Measurements from ENCODE around the gene ZC3H12D.
"Not testable (repeated sequence)": the region's sequence is repeated elsewhere in the genome, so short reads cannot be mapped to it uniquely, and the experiment has no call there.

ZC3H12D gene

DNA sequence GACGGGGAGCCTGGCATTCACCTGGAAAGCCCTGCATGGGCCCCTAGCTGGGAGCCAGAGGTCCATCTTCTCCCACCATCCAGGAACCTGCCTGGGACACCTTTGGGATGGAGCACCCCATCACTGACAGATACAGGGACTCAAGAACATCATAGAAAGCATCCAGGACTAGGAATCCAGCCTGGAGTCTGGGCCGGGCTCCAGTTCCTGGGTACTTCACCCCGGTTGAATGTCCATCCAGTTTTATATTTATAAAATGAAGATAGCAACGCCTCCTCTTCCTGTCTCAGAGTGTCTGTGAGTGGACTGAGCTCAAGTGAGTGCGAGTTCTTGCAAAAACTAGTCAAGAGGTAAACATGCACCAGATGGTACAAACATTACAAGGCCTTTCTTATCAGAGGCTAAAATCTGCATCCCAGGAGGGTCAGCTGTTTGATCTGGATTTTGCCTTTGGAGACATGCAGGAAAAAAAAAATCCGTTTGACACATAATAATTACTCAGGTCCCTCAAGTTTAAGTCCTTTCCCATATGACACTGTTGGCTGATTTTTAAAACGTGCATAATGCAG, 27.4 kb downstream of the ZC3H12D start:
- DNase-seq, result no peak

DNA sequence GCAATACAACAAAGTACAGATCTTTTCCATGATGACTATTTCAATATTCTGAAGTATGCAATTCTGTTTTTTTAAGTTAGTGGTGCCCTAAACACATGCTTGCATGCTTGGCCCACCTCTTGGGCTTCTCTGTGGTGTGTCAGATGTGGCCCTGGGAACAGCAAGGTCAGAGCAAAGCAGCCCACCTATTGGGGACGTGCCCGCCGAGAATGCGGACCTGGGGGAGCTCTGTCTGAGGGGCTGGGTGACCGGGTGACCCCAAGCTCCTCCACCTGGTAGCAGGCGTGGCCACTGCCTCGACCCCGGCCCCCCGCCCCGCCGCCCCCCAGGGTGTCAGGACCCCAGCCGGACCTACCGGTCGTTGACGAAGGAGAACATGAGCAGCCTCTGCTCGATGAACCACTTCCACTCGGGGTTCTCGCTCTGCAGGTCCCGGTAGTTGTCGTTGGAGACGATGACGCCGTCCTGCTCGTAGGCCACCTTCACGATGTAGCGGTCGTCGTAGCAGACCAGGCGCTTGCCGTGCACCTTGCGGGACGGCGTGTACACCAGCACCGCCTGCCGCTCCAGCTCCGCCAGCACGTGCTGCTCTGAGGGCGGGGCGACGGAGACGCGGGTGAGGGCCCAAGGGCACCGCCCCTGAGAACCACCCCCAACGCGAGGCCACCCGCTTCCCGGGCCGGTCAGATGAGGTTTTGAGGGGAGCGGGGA, 28.3 kb downstream of the ZC3H12D start:
- no peak for DNase-seq

DNA sequence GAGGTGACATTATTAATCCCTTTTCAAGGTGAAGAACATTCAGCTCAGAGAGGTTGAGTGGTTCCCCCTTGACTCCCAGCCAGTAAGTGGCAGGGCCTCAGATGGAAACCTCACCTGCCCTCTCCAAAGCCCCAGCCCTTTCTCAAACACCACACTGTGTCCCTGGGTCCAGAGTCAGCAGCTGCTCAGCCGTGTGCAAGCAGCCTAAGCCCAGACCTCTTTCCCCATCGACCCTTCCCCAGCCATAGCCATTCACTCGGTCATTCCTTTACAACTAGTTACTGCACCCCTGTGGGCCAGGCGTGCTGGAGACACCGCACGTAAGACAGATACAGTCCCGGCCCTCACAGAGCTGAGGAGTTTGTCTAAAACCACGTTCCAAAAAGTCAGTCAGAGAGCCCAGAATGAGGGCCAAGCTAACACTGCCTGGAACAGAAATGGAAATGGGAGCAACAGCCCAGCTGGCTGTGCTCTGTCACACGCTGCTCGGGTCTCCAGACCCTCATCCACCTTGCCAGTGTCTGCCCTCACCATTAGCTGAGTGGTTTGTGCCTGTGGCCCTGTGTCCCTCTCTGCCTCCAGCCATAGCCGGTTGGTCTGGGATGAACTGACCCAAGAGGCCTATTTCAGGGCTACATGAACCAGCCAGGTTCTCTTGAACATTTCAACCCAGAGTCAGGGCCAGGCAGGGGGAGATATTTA, 29.6 kb downstream of the ZC3H12D start:
- DNase-seq, result no peak

DNA sequence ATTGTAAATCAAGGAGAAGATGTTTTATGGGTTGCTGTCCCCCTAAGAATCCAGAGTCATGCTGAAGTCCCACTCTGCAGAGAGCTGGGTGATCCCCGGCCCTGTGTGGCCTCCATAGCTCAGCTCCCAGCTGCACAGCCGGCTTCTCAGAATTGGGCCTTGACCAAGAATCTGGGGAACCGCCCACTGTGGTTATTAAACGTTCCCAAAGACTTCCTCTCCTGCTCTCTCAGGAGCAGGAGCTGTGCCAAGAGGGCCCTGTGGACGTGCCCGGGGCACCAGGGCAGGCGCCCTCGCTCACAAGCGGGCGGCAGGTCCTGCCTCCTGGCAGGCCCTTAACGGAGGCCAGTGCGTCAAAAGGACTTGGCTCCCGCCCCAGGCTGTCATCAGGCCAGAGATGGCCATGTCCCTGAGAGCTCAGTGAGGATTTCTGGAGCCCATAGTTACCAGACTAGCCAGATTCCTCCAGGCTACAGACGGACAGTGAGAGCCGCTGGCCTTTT, 30.4 kb downstream of the ZC3H12D start:
- DNase-seq, result no peak

DNA sequence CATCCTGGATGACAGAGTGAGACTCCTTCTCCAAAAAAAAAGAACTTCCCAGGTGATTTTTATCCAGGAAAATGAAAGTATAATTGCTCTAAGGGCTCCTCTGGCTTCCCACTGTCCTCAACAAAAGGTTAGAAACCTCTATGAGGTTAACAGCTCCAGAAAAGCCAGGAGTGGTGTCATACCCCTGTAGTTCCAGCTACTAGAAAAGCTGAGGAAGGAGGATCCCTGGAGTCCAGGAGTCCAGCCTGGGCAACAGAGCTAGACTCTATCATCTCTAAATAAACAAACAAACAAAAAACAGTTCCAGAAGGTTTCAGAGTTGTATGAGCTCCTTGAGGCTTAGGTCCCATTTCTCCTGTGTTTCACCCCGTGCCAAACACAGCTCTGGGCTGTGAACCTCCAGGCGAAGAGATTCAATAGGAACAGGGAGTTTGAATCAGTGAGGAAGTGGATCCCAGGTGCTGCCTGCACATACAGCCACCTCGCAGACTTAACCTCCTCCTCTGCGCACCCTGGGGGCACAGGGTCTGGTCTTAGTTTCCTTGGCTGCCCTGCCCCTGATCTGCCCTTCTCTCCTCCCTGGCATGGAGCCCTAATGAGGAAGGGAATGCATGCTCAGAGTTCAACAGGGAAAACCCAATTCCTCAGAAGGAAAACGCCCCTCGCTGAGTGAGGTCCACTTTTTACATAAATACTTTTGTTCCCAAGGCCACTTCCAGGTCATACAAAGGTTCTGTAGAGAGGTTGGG, 31.0 kb downstream of the ZC3H12D start:
- DNase-seq, result no peak

DNA sequence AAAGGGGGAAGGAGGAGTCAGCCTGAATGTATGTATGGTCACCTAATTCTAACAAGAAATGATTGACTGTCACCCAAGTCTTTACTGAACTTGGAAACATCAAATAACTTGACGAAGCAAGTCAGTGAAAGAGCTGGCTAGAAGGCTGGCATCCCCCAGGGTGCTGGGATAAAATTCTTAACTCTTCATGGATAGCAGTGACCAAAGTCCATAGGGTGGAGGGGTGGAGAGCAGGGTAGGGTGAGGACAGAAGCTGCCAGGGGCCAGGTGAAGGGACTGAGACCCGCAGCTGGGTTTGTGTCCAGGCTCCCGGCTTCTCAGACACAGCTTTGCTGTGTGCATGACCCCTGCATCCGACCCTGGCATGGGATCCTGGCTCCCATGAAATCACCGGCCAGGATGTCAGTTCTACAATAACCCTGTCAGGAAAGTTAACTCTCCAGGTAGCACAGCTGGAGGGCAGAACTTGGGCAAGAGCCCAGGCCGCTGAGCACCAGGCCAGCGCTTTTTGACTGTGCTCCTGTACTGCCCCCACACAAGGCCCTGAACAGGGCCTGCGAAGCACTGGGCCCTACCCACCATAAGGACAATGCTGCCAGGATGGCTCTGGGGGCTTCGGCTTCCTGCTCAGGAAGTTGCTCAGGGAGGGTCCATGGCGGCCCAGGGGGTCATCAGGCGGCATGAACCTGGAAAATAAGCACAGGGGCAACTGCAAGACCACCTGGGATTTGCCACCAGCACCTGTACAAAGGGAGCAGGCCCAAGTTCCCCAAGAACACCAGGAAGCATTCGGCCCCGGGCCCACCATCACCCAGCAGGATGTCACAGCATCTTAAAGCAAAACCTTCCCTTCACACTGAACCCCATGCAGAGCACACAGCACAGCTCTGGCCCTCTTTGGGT, 32.5 kb downstream of the ZC3H12D start:
- no peak for DNase-seq

DNA sequence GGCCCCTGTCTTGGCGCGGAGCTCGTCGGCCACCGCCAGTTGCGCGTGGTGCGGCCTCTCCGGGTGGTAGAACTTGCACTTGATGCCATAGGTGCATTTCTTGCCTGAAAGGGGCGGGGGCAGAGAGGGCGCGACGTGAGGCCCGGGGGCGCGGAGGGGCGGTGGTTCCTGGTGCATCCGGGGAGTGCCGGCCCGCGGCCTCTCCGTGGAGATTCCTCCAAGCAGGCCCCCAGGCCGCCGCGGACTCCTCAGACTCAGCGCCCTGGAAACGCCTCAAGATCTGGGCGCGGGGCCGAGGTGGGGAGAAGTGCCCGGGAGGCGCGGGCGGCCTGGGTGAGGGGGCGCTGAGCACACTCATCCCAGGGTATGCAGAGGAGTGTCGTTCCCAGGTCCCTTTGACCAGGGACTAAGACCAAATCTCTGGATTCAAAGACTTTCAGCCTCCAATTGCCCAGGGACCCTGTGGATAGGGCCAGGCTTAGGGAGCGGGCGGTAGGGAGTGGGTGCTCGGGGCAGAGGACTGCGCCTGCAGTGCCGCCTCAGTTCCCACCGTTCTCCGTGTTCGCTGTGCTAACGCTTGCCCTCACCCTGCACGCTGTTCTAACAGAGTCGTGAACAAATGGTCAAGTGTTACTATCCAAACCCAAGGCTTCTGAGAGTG, 33.3 kb downstream of the ZC3H12D start:
- DNase-seq, result no peak

DNA sequence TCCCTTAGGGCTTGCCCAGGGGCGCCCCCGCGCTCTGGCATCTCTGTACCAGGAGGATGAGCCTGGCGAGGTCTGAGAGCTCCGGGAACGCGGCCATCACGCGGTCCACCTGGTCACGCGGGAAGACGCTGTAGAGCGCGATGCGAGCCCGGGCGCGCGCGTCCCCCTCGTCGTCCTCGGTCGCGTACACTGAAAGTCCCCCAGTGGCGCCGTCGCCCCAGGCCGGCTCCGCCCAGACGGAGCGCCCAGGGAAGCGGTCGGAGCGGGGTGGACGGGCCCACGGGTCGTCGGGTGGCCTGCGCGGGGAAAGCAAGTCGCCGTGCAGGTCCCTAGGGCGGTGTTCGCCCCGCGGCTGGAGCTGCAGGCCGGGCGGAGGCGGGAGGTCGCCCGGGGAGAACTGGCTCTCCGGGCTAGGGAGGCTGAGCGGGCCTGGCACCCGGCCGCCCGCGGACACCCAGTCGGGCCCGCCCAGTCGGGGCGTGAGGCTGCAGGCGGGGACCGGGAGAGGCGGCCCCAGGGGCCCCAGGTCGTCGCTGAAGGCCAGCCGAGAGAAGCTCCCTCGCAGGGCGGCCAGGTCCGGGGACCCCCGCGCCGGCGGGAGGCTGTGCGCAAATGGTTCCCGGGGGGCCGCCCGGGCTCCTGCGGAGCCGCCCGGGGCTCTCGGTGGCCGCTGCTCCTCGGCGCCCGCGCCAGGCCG, 34.0 kb downstream of the ZC3H12D start:
- no peak for DNase-seq

DNA sequence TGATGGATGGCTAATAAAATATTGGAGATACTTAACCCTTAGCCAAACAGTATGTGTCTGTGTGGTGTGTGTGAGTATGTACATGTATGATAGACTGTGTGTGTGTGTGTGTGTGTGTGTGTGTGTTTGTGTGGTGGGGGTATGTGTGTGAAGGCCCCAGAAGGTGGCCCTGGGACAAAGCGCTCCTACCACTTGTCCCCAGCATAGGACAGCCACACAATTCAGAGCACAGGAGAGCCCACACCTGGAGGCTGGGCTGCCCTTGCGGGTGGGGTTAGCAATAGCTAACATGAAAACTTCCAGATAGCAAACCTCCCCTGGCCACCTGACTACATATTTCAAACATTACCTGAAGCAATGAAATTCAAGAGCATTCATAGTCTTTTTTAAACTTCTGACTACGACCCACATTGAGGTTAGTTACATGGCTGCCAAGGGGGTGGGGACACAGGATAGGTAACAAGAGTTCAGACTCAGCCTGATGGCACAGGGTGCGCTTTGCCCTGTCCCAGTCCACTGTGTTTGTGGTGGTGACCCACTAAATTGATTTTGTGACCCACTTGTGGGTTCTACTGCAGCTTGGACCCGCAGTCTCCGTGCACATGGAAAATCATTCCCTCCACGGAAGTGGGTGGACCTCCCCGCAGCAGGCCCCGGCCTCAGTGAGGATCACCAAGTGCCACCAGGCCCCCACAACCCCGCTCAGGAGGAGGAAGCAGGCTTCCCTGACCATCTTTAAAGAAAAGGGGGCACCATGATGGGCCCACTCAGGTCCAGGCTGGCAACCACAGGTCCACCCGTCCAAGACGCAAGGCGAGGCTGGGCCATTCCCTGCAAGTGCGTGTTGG, 34.8 kb downstream of the ZC3H12D start:
- no peak for DNase-seq

DNA sequence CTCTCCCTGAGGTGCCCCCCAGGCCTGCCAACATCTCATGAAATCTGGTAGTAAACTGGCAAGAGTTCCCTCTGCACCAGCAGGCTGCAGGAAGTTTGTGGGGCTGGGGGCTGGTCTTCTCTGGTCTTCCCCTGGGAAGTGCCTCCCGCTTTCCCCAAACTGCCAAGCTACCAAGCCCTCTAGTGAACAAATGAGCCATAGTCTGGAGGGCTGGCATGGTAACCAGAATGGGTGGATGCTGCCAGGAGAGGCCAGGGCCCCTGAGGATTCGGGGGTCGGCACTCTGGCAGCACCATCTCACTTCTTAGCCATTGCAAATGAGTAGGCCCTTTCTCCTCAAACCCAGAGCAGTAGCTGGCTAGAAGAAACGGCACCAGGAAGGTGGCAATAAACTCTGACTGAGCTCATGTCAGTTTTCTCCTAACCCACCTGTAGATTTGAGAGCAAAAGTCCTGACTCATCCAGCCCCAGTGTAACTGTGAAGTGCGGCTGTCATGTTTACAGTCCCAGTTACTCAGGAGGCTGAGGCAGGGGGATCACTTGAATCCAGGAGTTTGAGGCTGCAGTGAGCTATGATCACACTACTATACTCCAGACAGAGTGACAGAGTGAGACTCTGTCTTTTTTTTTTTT, 35.9 kb downstream of the ZC3H12D start:
- DNase-seq, result no peak

DNA sequence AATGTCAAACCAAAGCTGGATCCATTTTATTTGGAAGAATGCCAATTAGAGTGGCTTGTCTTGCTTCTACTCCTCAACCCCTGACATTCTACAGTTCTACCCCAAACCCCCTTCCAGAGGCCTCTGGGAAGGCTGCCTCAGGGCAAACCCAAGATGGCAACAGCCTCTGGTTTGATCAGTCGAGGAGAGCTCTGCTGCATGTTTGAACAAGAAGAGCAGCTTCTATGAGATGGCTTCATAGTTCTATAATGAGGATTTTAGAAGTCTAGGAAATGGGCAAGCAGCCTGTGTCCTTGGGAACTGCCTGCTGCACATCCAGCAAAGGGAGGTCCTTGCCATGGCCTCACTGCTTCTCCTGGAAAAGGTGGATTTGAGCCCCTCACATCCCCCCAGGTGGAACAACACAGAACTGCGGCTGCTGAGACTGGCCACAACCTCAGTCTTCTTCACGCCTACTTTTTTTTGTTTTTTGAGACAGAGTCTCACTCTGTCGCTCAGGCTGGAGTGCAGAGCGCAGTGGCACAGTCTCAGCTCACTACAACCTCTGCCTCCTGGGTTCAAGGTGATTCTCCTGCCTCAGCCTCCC, 37.9 kb downstream of the ZC3H12D start:
- DNase-seq, result no peak

DNA sequence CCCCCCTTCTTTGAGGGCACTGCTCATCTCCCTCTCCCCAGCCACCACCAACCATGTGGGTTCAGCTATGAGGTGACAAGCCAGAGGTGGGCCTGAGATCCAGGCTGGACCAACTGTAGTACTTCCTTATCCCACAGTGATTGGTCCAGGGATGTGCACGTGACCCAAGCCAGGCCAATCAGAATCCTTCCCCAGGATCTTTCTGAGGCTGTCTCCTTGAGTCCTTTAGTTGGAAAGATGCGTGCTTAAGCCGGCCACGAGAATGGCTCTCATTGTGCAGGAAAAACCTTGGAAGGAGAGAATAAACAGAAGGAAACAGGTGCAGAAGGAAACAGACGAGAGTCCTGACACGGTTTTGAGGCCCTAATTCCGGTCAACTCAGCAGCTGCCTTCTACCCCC, 39.2 kb downstream of the ZC3H12D start:
- DNase-seq, result no peak

DNA sequence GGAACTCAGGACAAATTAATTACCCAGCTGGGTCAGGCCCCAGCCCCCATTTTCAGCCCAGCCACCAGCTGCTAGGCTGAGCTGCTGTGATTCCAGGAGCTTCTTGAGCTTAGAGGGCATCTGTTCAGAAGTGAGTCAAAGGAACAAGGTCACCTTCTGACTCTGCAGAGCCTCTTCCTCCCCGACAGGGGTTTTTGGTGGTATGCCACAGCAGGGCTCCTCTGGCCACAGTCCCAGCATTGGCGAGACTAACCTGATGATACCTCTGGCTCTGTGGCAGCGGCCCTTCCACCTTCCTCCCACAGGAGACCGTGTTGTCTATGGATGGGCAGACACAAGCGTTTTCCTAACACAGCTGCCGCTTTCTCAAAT, 39.7 kb downstream of the ZC3H12D start:
- DNase-seq, result no peak

DNA sequence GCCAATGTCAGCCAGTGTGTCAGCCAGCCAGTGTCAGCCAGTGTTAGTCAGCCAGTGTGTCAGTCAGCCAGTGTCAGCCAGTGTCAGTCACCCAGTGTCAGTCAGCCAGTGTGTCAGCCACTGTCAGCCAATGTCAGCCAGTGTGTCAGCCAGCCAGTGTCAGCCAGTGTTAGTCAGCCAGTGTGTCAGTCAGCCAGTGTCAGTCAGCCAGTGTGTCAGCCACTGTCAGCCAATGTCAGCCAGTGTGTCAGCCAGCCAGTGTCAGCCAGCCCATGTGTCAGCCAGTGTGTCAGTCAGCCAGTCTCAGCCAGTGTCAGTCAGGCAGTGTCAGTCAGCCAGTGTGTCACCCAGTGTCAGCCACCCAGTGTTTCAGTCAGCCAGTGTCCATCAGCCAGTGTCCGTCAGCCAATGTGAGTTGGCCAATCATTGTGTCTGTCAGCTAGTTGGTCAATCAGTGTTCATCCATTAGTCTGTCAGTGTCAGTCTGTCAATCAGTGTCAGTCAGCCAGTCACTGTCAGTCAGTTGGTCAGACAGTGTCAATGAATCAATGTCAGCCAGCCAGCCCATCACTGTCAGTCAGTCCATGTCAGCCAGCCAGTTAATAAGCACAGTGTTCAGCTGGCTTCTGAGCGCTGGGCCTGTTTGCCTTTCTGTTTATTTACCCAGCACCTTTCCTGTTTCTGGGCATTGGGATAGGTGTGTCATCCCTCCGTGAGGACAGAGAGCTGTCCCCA, 40.3 kb downstream of the ZC3H12D start:
- not testable (repeated sequence) for DNase-seq

DNA sequence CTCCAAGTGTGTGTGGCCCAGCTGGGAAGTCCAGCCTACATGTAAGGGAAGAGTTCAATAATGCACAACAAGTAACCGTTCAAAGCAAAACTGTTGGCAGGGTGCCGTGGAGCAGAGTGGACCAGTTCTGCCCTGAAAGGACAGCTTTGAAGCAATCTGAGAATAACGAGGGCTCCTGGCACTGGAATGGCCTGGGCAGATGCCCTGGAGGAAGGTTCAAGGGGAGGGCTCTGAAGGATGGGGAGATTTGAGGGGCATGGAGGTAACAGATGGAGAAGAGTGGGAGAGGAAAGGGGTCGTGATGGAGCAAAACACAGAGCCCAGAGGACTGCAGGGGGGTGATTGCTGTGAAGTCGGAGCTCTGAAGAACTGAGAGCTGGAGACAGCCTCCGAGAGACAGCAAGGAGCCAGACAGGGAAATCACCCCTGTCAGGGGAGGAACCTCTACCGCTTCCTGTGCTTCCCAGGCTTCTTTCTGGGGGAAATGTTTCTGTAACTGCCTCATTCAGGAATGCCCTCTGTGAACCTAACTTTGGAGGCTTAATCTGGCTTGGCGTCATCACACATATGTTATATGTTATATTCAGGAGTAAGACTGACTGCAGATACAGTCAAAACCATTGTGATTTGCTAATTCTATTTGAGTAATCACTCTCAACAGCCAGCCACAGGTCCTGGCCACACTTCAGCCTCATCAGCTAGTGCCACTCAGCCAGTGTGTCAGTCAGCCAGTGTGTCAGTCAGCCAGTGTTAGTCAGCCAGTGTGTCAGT, 41.2 kb downstream of the ZC3H12D start:
- no peak for DNase-seq

DNA sequence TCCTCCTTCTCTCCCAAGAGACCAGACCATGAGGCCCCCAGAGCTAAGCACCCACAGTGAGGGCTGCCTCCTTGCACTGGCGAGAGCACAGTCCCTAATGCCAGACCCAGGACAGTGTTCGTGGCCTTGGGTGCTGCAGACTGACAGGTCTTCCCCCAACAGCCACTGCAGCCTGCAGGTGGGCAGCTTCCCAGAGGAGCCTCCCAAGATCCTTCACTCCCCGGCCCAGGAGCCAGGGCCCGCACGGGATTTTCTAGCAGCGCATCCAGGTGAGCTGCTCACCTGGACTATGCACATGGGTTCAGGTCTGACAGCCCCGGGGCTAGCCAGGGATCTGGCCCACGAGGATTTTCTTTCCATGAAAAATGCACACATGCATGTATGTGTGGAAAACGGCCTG, 43.1 kb downstream of the ZC3H12D start:
- no peak for DNase-seq

DNA sequence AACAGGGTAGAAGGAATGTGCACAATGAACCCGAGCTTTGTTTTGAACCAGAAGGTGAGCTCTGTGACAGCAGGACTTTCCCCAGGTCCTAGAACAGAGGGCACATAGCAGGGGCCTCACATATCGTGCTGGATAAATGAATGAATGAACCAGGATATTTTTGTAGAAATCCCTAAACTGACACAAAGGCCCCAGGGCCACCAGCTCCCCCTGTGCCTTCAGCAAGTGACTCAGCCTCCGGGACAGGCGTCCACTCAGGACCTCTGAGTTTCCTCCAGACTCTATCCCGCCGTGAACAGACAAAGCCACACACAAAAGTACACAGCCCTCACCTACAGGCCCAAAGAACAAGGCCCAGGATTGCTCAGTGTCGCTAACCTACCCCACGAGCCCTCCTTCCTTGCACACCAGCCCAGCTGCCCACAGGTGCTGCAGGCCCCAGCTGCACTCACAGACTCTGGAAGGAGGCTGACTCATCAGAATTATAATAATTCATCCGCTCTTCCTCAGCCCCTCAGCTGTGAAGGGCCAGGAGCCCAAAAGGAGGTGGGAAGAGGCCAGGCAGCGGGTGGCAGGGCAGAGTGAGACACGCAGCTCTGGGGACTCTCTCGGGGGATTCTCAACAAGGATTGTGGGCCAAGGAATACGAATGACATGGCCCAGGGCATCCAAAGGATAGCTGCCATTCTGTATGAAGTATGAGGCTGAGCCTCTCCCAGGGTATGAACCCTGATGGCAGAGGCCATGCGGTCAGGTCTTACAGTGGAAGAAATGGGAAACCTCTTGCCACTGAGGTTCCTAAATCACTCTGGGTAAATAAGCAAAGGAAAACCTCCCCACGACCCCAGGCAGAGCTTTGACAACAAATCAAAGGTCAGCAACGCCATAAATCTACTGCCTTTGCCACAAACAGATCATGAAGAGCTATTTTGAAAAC, 43.8 kb downstream of the ZC3H12D start:
- no peak for DNase-seq
